Thyroid gland (tissue), 4 donors: Measurements from ENCODE around the gene ZGRF1. TPM values are rescaled to one million over a fixed set of nuclear protein-coding genes. Genes with fewer than 3 reads are reported as not detected.
"Not testable (repeated sequence)": the region's sequence is repeated elsewhere in the genome, so short reads cannot be mapped to it uniquely, and the experiment has no call there.

ENCODE experiments used
- DNase-seq, 2 donors: peaks; one replicate each; pipeline ENCODE4 v3.0.0-alpha.2; 2019
- H3K27ac ChIP-seq, 3 donors: fragments of 200-600 bp; sonication (generic); 1 replicate in 2 of 3; 2 replicates in 1 of 3; pipeline ENCODE4 v1.5.1; 2016 to 2019; ENCODE audit warnings: mild to moderate bottlenecking in 1 of 3, moderate library complexity in 1 of 3
- H3K27me3 ChIP-seq: fragments of 200-600 bp; sonication (generic); one replicate; pipeline ENCODE4 v1.5.1; 2019
- H3K36me3 ChIP-seq, 2 donors: fragments of 200-600 bp; sonication (generic); one replicate each; pipeline ENCODE4 v1.5.1; 2016 to 2019
- H3K4me1 ChIP-seq, 2 donors: fragments of 200-600 bp; sonication (generic); one replicate each; pipeline ENCODE4 v1.5.1; 2017 to 2019
- H3K4me3 ChIP-seq, 3 donors: fragments of 200-600 bp; sonication (generic); replicated peaks in 1 of 3; 1 replicate in 2 of 3; 2 replicates in 1 of 3; pipeline ENCODE4 v1.5.1; 2016; ENCODE audit warnings: mild to moderate bottlenecking in 1 of 3
- H3K9me3 ChIP-seq: fragments of 200-600 bp; sonication (generic); one replicate; pipeline ENCODE4 v1.5.1; 2017
- POLR2A ChIP-seq, 2 donors: fragments of 450-650 bp; IDR thresholded peaks; one replicate each; pipeline ENCODE4 v1.6.1; 2017; ENCODE audit warnings: antibody characterized with exemption in 2 of 2, mild to moderate bottlenecking in 2 of 2, moderate library complexity in 1 of 2
- WGBS, 2 donors: methylation state at CpG; one replicate each; pipeline ENCODE4 v1.1.5; 2017; 5-methylcytosine and 5-hydroxymethylcytosine counted together
- intact Hi-C: fragments of 100-400 bp; cut with DNase I; formaldehyde crosslinking; loops from one replicate; pipeline ENCODE4 v1.15.1; 2023
- total RNA-seq, 4 donors: library from RNA; depleted of rRNA; stranded (reverse); fragments of >200 nt; gene quantifications; one replicate each; pipeline ENCODE4 v1.2.3, GENCODE V29; 2016
- TF ChIP-seq, protein P1 (sequence below), 6 experiments: fragments of 200-600 bp in 3 of 6; fragments of 450-650 bp in 3 of 6; sonication (generic) in 3 of 6; IDR thresholded peaks; one replicate each; pipeline ENCODE4 v1.5.1; 2016 to 2019; ENCODE audit warnings: antibody characterized with exemption in 6 of 6, mild to moderate bottlenecking in 2 of 6, inconsistent platforms in 1 of 6, moderate library complexity in 1 of 6

Gene ZGRF1
- total RNA-seq, 4 donors from 2014 or later = 5.2 to 9.0 (median 6.5) TPM

DNA sequence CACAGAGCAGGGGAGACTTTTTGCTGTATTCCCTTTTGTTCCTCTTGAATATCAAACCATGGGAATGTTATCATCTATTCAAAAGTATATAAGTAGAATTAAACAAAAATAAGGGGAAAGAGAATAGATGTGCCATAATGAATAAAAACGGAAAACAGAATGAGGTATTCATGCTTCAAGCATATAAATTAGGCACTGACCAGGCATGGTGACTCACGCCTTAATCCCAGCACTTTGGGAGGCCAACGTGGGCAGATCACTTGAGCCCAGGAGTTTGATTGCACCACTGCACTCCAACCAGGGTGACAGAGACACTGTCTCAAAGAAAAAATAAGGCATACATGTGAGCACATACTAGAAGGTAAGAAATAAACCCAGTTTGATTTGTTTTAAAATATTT lies 104.4 kb downstream of the ZGRF1 start:
- no peaks in the 10 kb centered on the region for H3K4me1 ChIP-seq
- H3K27ac ChIP-seq = no peak overlapping the region
- no peak overlapping the region for H3K4me3 ChIP-seq
- H3K36me3 ChIP-seq = no peaks in the 10 kb centered on the region
- no peak for DNase-seq
- peaks cover 3% of the 10 kb centered on the region for H3K27me3 ChIP-seq
- no peak for TF ChIP-seq POLR2A (IDR thresholded peaks at IDR 0.05)
- TF ChIP-seq, protein P1, sequence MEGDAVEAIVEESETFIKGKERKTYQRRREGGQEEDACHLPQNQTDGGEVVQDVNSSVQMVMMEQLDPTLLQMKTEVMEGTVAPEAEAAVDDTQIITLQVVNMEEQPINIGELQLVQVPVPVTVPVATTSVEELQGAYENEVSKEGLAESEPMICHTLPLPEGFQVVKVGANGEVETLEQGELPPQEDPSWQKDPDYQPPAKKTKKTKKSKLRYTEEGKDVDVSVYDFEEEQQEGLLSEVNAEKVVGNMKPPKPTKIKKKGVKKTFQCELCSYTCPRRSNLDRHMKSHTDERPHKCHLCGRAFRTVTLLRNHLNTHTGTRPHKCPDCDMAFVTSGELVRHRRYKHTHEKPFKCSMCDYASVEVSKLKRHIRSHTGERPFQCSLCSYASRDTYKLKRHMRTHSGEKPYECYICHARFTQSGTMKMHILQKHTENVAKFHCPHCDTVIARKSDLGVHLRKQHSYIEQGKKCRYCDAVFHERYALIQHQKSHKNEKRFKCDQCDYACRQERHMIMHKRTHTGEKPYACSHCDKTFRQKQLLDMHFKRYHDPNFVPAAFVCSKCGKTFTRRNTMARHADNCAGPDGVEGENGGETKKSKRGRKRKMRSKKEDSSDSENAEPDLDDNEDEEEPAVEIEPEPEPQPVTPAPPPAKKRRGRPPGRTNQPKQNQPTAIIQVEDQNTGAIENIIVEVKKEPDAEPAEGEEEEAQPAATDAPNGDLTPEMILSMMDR (IDR thresholded peaks at IDR 0.05) = no peak
- intact Hi-C loops = no loop called here
- no peaks in the 10 kb centered on the region for H3K9me3 ChIP-seq
- WGBS, 2 donors = 79 to 86% methylated on average over 3 of the region's 3 CpGs

DNA sequence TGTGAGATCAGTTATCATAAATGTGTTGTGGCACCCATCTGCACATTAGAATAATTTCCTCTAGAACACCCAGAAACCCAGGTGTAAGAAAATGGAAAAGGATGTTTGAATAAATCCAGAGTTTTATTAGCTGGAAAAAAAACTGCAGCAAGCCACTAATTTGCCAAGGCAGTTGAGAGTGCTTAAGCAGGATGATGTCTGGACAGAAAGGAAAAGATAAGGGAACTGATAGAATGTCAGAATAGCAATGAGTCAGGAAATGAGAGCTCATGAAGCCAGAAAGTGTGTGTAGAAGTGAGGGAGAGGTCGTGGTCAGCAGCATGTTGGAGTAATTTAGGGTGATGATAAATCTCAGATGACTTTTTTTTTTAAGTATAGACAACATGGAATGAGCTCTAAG lies 105.6 kb downstream of the ZGRF1 start:
- H3K4me1 ChIP-seq = no peaks in the 10 kb centered on the region
- peaks cover 3% of the 10 kb centered on the region for H3K27me3 ChIP-seq
- intact Hi-C loops = no loop called here
- no peak for DNase-seq
- no peak for TF ChIP-seq POLR2A (IDR thresholded peaks at IDR 0.05)
- TF ChIP-seq, protein P1 (IDR thresholded peaks at IDR 0.05) = no peak
- no peaks in the 10 kb centered on the region for H3K9me3 ChIP-seq
- no peaks in the 10 kb centered on the region for H3K36me3 ChIP-seq
- no peak overlapping the region for H3K4me3 ChIP-seq
- H3K27ac ChIP-seq = no peak overlapping the region
- WGBS, 2 donors = 42 to 44% methylated on average over 1 of the region's 1 CpG

DNA sequence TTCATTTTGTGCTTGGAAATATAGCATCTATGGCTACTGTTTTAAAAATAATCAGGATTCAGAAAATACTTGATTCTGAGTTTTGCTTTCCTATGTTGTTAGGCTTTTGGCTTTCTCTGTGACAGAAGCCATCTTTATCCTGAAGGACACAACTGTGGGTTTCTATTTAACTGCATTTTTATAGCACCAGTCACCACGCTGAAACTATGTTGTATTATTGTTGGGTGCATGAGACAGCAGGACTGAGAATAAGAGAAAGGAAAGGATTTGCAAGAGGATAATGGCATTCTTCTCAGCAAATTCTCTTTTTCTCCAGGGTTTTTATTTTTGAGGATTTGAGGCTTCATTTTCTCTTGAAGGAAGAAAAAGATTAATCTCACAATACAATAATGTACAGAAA lies 110.6 kb downstream of the ZGRF1 start:
- 67 to 75% methylated on average over 1 of the region's 1 CpG for WGBS, 2 donors
- intact Hi-C loops = loop anchor here (10.0 kb wide), 2 partner anchors 201 to 311 kb away; no protein-coding TSS in a partner anchor

DNA sequence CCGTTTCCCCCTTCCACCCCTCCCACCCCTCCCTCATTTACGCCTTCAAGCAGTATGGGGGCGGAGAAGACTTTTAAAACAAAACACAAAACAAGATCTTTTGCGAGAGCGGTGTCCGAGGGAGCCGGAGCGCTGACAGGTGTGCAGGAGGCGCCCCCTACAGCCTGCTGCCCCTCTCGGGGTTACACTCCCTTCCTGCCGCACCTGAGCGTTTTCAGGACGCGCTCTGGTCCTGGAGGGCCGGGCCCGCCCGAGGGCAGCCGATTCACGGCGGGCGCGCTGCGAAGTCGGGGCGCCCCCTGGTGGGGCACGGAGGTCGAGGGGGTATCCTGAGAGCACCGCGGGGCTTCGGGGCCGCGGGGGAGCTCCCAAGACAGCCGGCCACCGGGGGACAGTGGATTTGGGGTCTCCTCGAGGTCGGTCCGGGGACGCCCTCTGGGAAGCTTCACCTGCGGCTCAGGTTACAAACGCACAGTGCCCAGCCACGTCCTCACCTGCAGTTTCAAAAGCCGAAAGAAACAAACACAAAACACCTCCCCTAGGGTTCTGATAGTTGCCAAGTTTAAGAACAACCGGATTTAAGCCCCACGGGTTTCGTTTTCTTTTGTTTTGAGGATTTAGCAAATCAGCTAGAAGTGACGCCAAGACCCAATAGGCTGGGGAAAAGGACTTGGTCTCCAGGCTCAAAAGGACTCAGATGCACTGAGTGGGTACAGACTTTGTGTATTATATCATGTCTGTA lies 112.8 kb downstream of the ZGRF1 start:
- WGBS, 2 donors = 3 to 6% methylated on average over 36 to 38 of the region's 46 CpGs
- TF ChIP-seq, protein P1 (IDR thresholded peaks at IDR 0.05) = peak in 5 of 6 experiments; percentile 38 to 74 (median 53)
- no peak for TF ChIP-seq POLR2A (IDR thresholded peaks at IDR 0.05)
- H3K9me3 ChIP-seq = no peaks in the 10 kb centered on the region
- peaks cover 5 to 24% of the 10 kb centered on the region in 2 donors for H3K4me1 ChIP-seq
- H3K27me3 ChIP-seq = peaks cover 68% of the 10 kb centered on the region
- DNase-seq = peak; percentile 54 to 64
- H3K36me3 ChIP-seq = no peaks in the 10 kb centered on the region
- H3K4me3 ChIP-seq = peak overlapping the region in 1 of 3 donors; percentile 7
- intact Hi-C loops = loop anchor here (10.0 kb wide), 2 partner anchors 199 to 309 kb away; no protein-coding TSS in a partner anchor
- H3K27ac ChIP-seq = no peak overlapping the region

More for the DNA sequence above, 110.6 kb downstream of the ZGRF1 start:
- DNase-seq = no peak
- no peak for TF ChIP-seq POLR2A (IDR thresholded peaks at IDR 0.05)
- H3K27ac ChIP-seq = no peak overlapping the region
- H3K36me3 ChIP-seq = no peaks in the 10 kb centered on the region
- H3K27me3 ChIP-seq = peaks cover 48% of the 10 kb centered on the region
- H3K4me1 ChIP-seq = peaks cover 5 to 19% of the 10 kb centered on the region in 2 donors
- no peak overlapping the region for H3K4me3 ChIP-seq
- H3K9me3 ChIP-seq = no peaks in the 10 kb centered on the region

DNA sequence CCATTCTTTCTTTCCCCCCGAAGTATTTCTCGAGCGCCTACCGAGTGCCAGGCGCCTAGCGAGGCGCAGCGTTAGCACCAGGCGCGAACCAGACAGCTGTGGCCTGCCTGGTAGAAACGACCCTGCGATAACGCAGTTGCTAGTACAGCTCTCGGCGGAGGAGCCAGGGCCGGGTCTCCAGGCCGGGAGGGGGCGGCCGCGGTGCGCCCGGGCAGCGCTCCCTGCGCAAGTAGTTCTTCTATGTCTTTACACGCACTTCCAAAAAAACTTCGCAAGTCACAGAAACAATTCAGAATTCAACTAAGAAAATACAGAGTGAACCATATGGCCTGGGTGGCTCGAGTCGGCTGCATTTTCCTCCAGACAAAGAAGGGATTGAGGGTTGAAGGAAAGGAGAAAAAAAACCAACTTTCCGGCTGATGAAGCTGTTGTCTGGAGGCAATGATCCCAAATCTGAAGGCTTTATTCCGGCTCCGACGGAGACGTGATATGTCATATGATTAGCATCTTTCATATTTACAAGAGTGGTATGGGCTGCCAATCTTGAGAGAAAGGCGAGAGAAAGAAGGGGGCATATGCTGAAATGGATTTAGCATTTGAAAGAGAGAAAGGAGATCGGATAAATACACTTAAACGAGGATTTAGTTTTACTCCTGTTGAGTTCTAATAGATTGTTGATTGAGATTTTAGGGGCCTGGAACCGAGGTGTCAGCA lies 113.5 kb downstream of the ZGRF1 start:
- H3K27me3 ChIP-seq = peaks cover 70% of the 10 kb centered on the region
- TF ChIP-seq, protein P1 (IDR thresholded peaks at IDR 0.05) = no peak
- no peak for TF ChIP-seq POLR2A (IDR thresholded peaks at IDR 0.05)
- H3K4me1 ChIP-seq = peaks cover 5 to 24% of the 10 kb centered on the region in 2 donors
- no peak for DNase-seq
- intact Hi-C loops = loop anchor here (10.0 kb wide), 2 partner anchors 198 to 308 kb away; no protein-coding TSS in a partner anchor
- no peak overlapping the region for H3K27ac ChIP-seq
- no peaks in the 10 kb centered on the region for H3K9me3 ChIP-seq
- peak overlapping the region in 1 of 3 donors; percentile 7 for H3K4me3 ChIP-seq
- WGBS, 2 donors = 7 to 10% methylated on average over 37 of the region's 37 CpGs
- H3K36me3 ChIP-seq = no peaks in the 10 kb centered on the region

DNA sequence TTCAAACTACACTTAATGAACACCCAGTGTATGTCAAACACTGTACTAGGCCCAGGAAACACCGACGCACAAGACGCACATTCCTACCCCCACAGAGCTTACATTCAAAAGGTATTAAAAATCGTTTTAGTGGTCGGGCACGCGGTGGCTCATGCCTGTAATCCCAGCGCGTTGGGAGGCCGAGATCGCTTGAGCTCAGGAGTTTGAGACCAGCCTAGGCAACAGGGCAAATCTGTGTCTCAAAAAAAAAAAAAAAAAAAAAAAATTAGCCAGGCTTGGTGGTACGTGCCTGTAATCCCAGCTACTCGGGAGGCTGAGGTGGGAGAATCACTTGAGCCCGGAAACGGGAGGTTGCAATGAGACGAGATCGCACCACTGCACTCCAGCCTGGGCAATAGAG lies 114.3 kb downstream of the ZGRF1 start:
- Histone ChIP-seq H3K27me3 (peaks cover 76% of the 10 kb centered on the region), H3K4me1 (peaks cover 5 to 24% of the 10 kb centered on the region in 2 donors)
- intact Hi-C loops = loop anchor here (10.0 kb wide), 2 partner anchors 198 to 308 kb away; no protein-coding TSS in a partner anchor
- not testable (repeated sequence) for H3K9me3 ChIP-seq, H3K36me3 ChIP-seq, H3K27ac ChIP-seq, DNase-seq, H3K4me3 ChIP-seq
- WGBS, 2 donors = 11 to 13% methylated on average over 17 of the region's 17 CpGs
